Stromal cell of bone marrow (primary cell): Measurements from ENCODE around the gene TP53RK.
"Not testable (repeated sequence)": the region's sequence is repeated elsewhere in the genome, so short reads cannot be mapped to it uniquely, and the experiment has no call there.

ENCODE experiments used
- DNase-seq: peaks from one replicate; pipeline ENCODE4 v3.0.0-alpha.2; 2012; ENCODE audit warnings: low read depth

TP53RK gene

GRCh38 chr20:46683011-46683667 is 6.1 kb downstream of the TP53RK start:
- DNase-seq, result no peak

- DNase-seq, result no peak
These were observed 7.0 kb downstream of the TP53RK start for GRCh38 chr20:46682063-46682821.

- DNase-seq, result no peak
These were observed 8.0 kb downstream of the TP53RK start for GRCh38 chr20:46681032-46681854.

GRCh38 chr20:46680684-46681031 is 8.6 kb downstream of the TP53RK start:
- no peak for DNase-seq

- no peak for DNase-seq
These were observed 10.7 kb downstream of the TP53RK start for GRCh38 chr20:46678516-46678915.

- no peak for DNase-seq
These were observed 11.6 kb downstream of the TP53RK start for GRCh38 chr20:46677608-46678007.

GRCh38 chr20:46676649-46677316 is 12.5 kb downstream of the TP53RK start:
- DNase-seq, result not testable (repeated sequence)

- DNase-seq, result no peak
These were observed 14.8 kb downstream of the TP53RK start for GRCh38 chr20:46674253-46675083.

GRCh38 chr20:46673394-46674252 is 15.6 kb downstream of the TP53RK start:
- DNase-seq, result no peak

- DNase-seq, result no peak
These were observed 16.6 kb downstream of the TP53RK start for GRCh38 chr20:46672543-46673148.

GRCh38 chr20:46671866-46672542 is 17.2 kb downstream of the TP53RK start:
- DNase-seq, result no peak

- DNase-seq, result no peak
These were observed 18.4 kb downstream of the TP53RK start for GRCh38 chr20:46670585-46671584.

GRCh38 chr20:46670228-46670584 is 19.0 kb downstream of the TP53RK start:
- DNase-seq, result no peak

- DNase-seq, result no peak
These were observed 22.3 kb downstream of the TP53RK start for GRCh38 chr20:46666818-46667515.

- DNase-seq, result no peak
These were observed 22.9 kb downstream of the TP53RK start for GRCh38 chr20:46666306-46666705.

GRCh38 chr20:46665602-46666001 is 23.6 kb downstream of the TP53RK start:
- no peak for DNase-seq

GRCh38 chr20:46663531-46663930 is 25.7 kb downstream of the TP53RK start:
- no peak for DNase-seq

- no peak for DNase-seq
These were observed 27.6 kb downstream of the TP53RK start for GRCh38 chr20:46661659-46662058.
